PC-9 (cell line): ENCODE measurements around the gene DFFB.

Experiments
- CTCF ChIP-seq: fragments of 200-600 bp; sonication (generic); conservative IDR thresholded peaks from 2 replicates; pipeline ENCODE4 v1.6.1; 2017; ENCODE audit warnings: mixed run types, antibody characterized with exemption, mild to moderate bottlenecking, moderate library complexity
- EZH2 ChIP-seq: fragments of 200-600 bp; sonication (generic); IDR thresholded peaks from 2 replicates; pipeline ENCODE4 v1.8.0; 2017; ENCODE audit warnings: antibody characterized with exemption, low read depth

- TF ChIP-seq CTCF (no peak), EZH2 (no peak)
These were observed 48.1 kb downstream of the DFFB start for GRCh38 chr1:3905266-3905952.
